HL-60 (cell line): Measurements from ENCODE around the gene VTI1A.

Experiments used
- DNase-seq, 2 experiments: peaks; one replicate each; pipeline ENCODE4 v3.0.0-alpha.2; 2010 to 2020; ENCODE audit warnings: low read depth in 1 of 2, low spot score in 1 of 2
- H3K27ac ChIP-seq: fragments of 250-450 bp; sonication (Bioruptor Pico); replicated peaks from 2 replicates; pipeline ENCODE4 v1.5.1; 2020; ENCODE audit warnings: mild to moderate bottlenecking, moderate library complexity
- H3K27me3 ChIP-seq: fragments of 250-450 bp; sonication (Bioruptor Pico); 2 replicates; pipeline ENCODE4 v1.5.1; 2021; ENCODE audit warnings: mild to moderate bottlenecking, moderate library complexity; ENCODE audit not compliant: insufficient read depth, poor library complexity, severe bottlenecking
- H3K4me3 ChIP-seq: replicated peaks from 2 replicates; pipeline ENCODE4 v1.5.1; 2011; ENCODE audit warnings: mild to moderate bottlenecking, control low read depth, low read length; ENCODE audit not compliant: insufficient read depth
- CTCF ChIP-seq: IDR thresholded peaks from one replicate; pipeline ENCODE4 v1.5.1; 2011; ENCODE audit warnings: low read length, control low read depth, inconsistent platforms; ENCODE audit not compliant: insufficient read depth
- GABPA ChIP-seq: IDR thresholded peaks from 2 replicates; pipeline ENCODE4 v1.6.1; 2012; ENCODE audit warnings: low read depth
- POLR2AphosphoS5 ChIP-seq: IDR thresholded peaks from 2 replicates; pipeline ENCODE4 v1.6.1; 2012; ENCODE audit warnings: low read depth
- REST ChIP-seq: IDR thresholded peaks from 2 replicates; pipeline ENCODE4 v1.6.1; 2012; ENCODE audit warnings: low read depth; ENCODE audit not compliant: insufficient replicate concordance
- SPI1 ChIP-seq: IDR thresholded peaks from 2 replicates; pipeline ENCODE4 v1.6.1; 2012; ENCODE audit warnings: low read depth, mild to moderate bottlenecking, borderline replicate concordance

Gene VTI1A

GRCh38 chr10:112548535-112549276, 101.7 kb downstream of the VTI1A start:
- no peak overlapping the region for H3K27ac ChIP-seq
- H3K4me3 ChIP-seq, result no peak overlapping the region
- H3K27me3 ChIP-seq, result no peaks in the 10 kb centered on the region
- TF ChIP-seq POLR2AphosphoS5 (no peak), CTCF (no peak), GABPA (no peak), REST (no peak), SPI1 (no peak)
- DNase-seq, result no peak

- H3K4me3 ChIP-seq, result no peak overlapping the region
- TF ChIP-seq REST (no peak), SPI1 (no peak), POLR2AphosphoS5 (no peak), GABPA (no peak), CTCF (no peak)
- DNase-seq, result no peak
- no peak overlapping the region for H3K27ac ChIP-seq
- H3K27me3 ChIP-seq, result no peaks in the 10 kb centered on the region
These were observed 105.6 kb downstream of the VTI1A start for GRCh38 chr10:112552593-112553110.

- no peak overlapping the region for H3K4me3 ChIP-seq
- no peak for DNase-seq
- no peak overlapping the region for H3K27ac ChIP-seq
- no peak for TF ChIP-seq POLR2AphosphoS5
- TF ChIP-seq GABPA, result no peak
- no peak for TF ChIP-seq CTCF
- TF ChIP-seq REST, result no peak
- no peak for TF ChIP-seq SPI1
- H3K27me3 ChIP-seq, result no peaks in the 10 kb centered on the region
These were observed 106.3 kb downstream of the VTI1A start for GRCh38 chr10:112553315-112553714.
